ENCODE measurements around the gene PTDSS2.

GRCh38 chr11:433111-433510 is 17.0 kb upstream of the PTDSS2 start:
- TF ChIP-seq ZSCAN21 (CRISPR knock-in tag; IDR thresholded peaks at IDR 0.05; ENCODE audit: borderline replicate concordance) = no peak
- TF ChIP-seq ZFP36L1 (CRISPR knock-in tag; IDR thresholded peaks at IDR 0.05) = no peak
- TF ChIP-seq ISL2 (CRISPR knock-in tag; IDR thresholded peaks at IDR 0.05) = no peak
- TF ChIP-seq SIX1 (CRISPR knock-in tag; IDR thresholded peaks at IDR 0.05; ENCODE audit: borderline replicate concordance) = no peak
- TF ChIP-seq CREB1 (IDR thresholded peaks at IDR 0.05) = no peak
- no peak for TF ChIP-seq CREB1 (CRISPR knock-in tag; IDR thresholded peaks at IDR 0.05)
- TF ChIP-seq ZFP37 (CRISPR knock-in tag; IDR thresholded peaks at IDR 0.05; ENCODE audit: borderline replicate concordance) = no peak
- TF ChIP-seq HIVEP1 (CRISPR knock-in tag; IDR thresholded peaks at IDR 0.05) = no peak
- no peak for TF ChIP-seq KDM5B (CRISPR knock-in tag; IDR thresholded peaks at IDR 0.05; ENCODE audit: borderline replicate concordance)
- no peak for TF ChIP-seq POLR2A (IDR thresholded peaks at IDR 0.05; ENCODE audit: insufficient read depth in 1 of 2, low read depth in 2 of 2, low read length in 2 of 2)
- no peak for TF ChIP-seq EZH2 (conservative IDR thresholded peaks at IDR 0.05; ENCODE audit: low read depth, low read length)
- no peak for TF ChIP-seq GABPA (IDR thresholded peaks at IDR 0.05; ENCODE audit: low read depth, low read length)
- no peak for TF ChIP-seq GABPA (CRISPR knock-in tag; IDR thresholded peaks at IDR 0.05; ENCODE audit: low read depth)
- no peak for TF ChIP-seq ZNF160 (CRISPR knock-in tag; IDR thresholded peaks at IDR 0.05)
